Right hindlimb (tissue), 1 donor: ENCODE results near the gene CCT7.
A peak's percentile ranks its signal among the peaks of the same experiment; 100 is the strongest.
"Not testable (repeated sequence)": the region's sequence is repeated elsewhere in the genome, so short reads cannot be mapped to it uniquely, and the experiment has no call there.

Experiments
- DNase-seq: peaks from one replicate; pipeline ENCODE4 v3.0.0-alpha.2; 2018

The CCT7 gene

DNA sequence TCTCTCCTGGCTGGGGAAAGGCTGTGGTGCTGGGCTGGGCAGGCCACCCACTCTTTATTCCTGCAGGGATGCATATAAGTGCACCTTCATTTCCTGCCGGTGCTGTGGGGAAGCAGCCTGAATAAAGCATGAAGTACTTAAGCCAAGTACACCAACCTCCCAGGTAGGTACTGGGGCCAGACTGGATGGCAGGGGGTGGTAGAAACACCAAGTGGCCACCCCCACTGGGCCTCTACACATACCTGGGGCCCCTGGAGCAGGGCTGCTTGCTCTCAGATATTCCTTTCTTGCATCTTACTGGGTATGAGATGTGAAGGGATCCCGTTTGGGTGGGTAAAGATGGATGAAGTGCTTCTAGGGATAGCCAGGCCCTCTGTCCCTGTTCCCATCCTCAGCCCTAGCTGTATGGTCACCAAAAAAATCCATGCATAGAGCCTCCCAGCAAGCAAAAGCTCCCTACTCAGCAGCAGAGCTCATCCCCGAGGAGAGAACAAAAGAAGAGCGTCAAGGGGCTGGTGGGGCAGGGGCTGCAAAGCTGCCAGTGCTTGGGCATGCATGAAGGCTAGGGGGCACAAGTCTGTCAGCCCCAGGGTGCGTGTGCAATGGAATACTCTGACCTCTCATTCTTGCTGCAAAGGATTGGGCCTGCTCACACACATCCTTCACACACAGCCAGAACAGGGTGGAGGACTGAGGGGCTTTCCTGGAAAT, 22.0 kb downstream of the CCT7 start:
- DNase-seq, result no peak

- DNase-seq, result no peak
These were observed 22.5 kb downstream of the CCT7 start for GRCh38 chr2:73256618-73256922.

DNA sequence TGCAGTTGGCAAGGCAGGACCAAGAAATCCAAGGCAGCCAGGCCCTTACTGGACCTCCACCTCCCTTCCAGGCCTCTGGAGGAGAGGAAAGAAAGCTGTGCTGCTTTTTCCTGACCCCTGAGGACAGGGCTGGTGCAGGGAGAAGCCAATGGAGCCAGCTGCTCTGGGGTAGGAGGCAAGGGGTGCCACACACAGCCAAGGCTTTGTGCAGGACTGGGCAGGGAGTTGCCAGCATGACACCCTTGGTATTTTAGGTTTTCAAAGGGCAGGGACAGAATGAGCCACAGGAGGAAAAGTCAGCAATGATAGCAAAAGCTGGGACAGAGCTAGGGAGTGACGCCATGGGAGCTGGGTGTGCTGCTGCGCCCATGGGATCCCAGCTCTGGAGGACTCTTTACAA, 22.9 kb downstream of the CCT7 start:
- DNase-seq, result no peak

DNA sequence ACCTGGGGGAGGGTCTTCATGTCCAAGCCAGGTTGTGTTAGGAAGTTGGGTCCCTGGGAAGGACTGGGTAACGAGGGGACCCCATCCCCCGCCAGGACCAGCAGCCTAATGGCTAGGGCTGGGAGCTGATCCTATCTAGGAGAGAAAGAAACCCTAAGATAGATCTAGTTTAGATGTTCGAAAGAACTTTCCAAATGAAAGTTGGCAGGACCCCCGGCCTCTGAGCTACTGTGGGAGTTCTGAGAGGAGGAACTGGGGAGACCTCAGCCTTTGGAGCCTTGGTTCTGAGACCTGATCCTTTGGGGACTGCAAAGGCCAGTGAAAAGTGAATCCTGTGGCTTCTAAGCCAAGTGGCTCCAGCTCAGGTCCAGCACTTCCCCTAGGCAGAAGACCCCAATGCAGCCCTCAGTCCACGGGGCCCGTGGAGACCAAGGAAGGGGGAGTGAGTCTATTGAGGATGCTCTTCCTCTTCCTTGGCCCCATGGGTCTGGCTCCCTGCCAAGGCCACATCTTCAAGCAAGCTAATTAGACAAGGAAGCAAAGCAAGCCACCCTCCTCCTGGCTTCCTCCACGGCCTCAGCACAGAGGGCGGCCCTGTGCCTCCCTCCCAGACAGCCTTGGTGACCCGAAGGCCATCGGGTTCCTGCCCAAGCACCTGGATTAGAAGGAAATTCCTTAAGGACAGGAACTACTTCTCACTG, 23.5 kb downstream of the CCT7 start:
- no peak for DNase-seq

- no peak for DNase-seq
These were observed 24.2 kb downstream of the CCT7 start for GRCh38 chr2:73258186-73258912.

- no peak for DNase-seq
These were observed 24.8 kb downstream of the CCT7 start for GRCh38 chr2:73258913-73259215.

GRCh38 chr2:73259276-73259675, 25.2 kb downstream of the CCT7 start:
- no peak for DNase-seq

GRCh38 chr2:73259704-73260337, 25.7 kb downstream of the CCT7 start:
- no peak for DNase-seq

DNA sequence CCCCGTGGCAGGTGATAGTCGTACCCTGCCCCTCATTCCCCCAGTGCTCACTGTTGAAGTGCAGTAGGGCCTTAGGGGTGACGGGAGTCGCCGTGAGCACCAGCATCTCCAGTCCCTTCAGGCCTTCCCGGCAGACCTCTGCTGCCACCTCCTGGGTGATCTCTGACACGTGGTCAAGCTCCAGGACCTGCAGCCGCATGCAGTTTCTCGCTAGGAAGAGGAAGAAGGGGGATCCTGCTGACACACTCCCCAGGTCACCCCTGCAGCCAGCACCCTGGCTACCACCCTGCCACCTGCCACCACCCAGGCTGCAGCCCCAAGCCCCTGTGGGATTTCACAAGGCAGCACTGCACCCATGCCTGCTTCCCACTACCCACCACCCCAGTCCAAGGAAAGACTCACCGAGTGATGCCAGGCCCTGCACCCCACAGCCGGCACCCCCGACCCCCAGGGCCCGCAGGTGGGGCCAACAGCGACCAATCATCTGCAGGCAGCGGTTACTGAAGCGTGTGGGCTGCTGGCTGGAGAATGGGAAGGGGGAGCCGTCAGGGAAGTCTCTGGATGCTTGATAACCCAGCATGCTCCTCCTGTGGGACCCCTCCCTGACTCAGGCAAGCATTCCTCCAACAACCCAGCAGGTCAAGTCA, 26.4 kb downstream of the CCT7 start:
- DNase-seq, result peak; percentile 43

GRCh38 chr2:73262108-73262651, 28.1 kb downstream of the CCT7 start:
- DNase-seq, result no peak

DNA sequence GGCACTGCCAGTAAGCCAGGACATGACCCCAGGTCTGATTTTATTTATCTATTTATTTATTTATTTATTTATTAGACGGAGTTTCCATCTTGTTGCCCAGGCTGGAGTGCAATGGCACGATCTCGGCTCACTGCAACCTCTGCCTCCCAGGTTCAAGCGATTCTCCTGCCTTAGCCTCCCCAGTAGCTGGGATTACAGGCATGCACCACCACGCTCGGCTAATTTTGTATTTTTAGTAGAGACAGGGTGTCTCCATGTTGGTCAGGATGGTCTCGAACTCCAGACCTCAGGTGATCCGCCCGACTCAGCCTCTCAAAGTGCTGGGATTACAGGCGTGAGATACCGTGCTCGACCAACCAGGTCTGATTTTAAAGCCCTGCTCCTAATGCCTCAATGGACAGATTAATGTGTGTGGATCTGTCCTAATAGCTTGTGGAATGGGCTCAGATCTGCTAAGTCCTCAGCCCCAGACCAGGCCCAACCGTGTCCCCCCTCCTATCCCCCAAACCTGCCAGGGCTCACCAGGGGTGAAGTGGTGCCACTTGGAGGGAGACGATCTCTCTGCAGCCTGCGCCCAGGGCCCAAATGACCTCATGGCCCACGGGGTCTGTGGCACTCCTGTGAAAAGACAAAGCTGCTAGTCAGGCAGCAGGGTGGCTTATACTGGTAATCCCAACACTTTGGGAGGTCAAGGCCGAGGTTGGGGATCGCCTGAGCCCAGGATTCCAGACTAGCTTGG, 28.8 kb downstream of the CCT7 start:
- not testable (repeated sequence) for DNase-seq

DNA sequence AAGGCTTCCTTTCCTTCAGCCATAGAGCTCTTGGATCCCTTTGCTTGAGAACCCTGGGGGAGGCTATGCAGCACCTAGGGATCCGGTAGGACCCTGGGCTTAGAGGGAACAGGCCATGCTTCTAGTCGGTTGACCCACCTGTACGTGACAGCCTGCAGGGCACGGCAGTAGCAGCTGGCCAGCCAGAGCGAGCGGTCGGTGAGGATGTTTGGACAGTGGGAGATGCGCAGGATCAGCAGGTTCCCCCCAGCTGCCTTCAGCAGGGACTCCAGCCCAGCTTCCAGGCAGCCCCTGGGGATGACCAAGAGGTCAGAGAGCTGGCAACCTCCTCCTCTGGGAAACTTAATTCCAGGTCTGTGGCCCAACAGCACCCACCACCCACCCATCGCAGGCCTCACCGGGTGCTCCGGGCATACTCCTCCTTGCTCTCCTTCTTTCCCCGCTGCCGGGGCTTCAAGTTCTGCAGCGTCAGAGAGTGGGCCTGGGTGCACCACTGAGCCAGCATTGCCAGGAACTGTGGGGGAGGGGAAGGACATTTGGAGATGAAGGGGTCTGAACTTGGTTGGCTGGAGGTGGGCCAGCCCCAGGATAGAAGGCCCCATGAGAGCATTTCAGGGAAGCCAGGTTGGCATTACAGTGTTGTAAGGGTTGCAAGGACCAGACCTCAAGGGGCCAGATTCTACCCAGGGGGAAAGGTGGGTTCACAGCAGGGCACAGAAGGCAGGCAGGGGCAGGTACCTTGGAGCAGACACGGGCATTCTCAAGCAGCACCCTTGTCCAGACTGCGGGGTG, 29.6 kb downstream of the CCT7 start:
- DNase-seq, result no peak

DNA sequence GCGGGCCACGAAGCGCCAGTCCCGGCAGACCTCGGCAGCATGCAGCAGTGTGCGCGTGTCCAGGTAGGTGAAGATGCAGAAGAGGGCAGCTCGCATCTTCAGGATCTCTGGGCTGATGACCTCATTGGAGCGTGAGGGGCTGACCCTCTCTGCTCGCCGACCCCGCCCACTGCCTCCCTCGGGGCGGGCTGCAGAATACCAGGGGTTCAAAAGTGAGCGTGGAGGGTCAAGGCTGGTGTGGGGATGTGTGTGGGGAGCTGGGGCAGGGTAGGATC, 30.2 kb downstream of the CCT7 start:
- no peak for DNase-seq

DNA sequence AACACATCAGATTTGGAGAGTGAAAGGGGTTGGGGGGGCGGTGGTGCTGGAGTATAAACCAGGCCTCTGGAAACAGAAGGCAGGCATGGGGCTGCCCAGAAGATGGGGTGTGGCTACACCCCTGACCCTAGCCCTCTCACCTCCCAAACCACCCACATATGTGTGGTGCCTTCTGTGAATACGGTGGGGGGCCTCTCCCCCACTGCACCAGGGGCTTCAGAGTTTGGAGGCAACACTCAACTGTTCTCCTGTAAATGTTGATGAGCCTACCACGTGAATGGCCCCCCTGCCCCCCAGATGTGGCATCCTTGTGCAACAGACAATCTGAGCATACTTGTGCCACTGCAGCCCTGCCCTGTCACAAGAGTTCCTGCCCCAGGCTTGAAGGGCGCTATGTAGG, 30.7 kb downstream of the CCT7 start:
- DNase-seq, result no peak

GRCh38 chr2:73265298-73266060, 31.4 kb downstream of the CCT7 start:
- DNase-seq, result no peak

DNA sequence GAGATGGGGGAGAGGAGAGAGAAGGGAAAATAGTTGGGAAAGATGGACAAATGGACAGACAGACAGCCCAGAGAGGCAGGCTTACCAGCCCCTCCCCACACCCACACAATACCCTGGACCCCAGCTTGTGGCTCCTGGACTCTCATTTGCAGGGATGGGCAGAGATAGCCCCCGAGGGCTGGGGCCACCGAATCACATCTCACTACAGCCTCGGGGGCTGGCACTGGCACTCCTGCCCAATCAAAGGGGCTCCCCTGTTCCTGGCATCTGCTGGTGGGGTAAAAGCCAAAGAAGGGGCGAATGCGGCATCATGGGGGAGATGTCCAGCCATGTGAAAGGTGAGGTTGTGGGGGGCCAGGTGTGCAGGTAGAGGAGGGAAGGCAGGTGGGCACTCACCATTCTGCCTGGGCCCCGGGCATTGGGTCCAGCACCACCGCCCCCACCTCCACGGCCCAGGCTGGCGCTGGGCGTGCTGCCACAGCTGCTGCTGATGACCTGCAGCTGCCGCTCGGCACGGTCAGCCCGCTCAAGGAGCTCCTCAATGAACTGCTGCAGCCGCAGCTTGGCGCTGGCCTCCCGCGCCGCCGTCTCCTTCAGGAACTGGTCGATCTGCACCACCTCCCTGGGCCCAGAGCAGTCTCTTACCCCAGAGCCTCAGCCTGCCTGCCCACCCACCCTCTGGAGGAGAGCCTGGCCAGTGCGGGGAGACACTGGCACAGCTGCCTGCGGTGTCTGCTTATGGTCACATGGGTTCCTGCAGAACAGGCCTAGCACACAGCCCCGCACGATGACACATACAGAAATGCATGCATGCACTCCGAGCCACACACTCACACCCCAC, 32.2 kb downstream of the CCT7 start:
- no peak for DNase-seq

DNA sequence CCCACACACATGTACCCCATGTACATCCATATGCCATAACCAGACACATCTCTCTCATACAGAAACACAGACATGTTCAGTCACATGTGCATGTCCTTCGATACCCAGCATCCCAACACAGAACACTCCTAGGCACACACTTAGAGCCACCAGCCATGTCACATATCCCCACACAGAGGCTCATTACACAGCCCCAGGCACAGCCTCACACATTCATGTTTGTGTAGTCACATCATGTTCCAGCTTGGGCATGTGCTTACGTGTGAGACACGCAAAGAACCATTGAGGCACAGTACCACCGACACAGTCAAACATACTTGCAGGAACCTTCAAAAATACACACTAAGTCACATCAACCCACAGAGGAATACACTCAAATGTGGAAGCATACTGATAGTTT, 32.9 kb downstream of the CCT7 start:
- DNase-seq, result no peak

DNA sequence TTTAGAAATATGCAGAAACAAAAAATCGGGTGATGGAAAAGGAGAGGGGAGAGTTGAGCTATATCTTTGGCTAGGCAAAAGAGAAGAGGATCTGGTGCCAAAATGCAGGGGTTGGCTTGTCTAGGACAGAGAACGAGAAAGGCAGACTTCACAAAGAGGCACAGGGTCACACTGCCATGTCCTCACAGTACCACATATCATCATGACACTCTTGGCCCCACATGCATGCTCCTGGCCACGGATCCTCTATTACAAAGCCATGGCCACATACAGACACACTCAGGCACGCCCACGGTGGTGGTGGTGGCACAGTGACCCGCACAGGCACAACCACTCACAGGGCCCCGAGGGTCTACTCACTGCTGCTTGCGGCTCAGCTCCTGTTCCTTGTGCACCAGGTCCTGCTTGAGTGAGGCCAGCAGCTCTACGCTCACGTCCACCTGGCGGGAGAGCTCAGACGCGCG, 34.3 kb downstream of the CCT7 start:
- no peak for DNase-seq

GRCh38 chr2:73268830-73269685, 35.0 kb downstream of the CCT7 start:
- DNase-seq, result no peak
